ENCODE measurements around the gene GALNT17.

The GALNT17 gene

GRCh38 chr7:71339924-71340323, 208.0 kb downstream of the GALNT17 start:
- H3K9me3 Mint-ChIP-seq: peaks cover 30% of the 10 kb centered on the region
- H3K36me3 Mint-ChIP-seq: no peaks in the 10 kb centered on the region
- DNase-seq: no peak
- CTCF ChIA-PET: no interaction called here
- no peaks in the 10 kb centered on the region for H3K4me1 Mint-ChIP-seq
- no peaks in the 10 kb centered on the region for H3K27me3 Mint-ChIP-seq
- no peak overlapping the region for H3K27ac Mint-ChIP-seq
- no peak overlapping the region for H3K4me3 Mint-ChIP-seq

- H3K4me1 Mint-ChIP-seq: no peaks in the 10 kb centered on the region
- H3K4me3 Mint-ChIP-seq: no peak overlapping the region
- H3K27me3 Mint-ChIP-seq: no peaks in the 10 kb centered on the region
- CTCF ChIA-PET: no interaction called here
- no peak for DNase-seq
- peaks cover 31% of the 10 kb centered on the region for H3K9me3 Mint-ChIP-seq
- H3K36me3 Mint-ChIP-seq: no peaks in the 10 kb centered on the region
- H3K27ac Mint-ChIP-seq: no peak overlapping the region
Observed at GRCh38 chr7:71342202-71342601, 210.3 kb downstream of the GALNT17 start.

- no peak for DNase-seq
- Mint-ChIP-seq H3K36me3 (no peaks in the 10 kb centered on the region), H3K9me3 (peaks cover 29% of the 10 kb centered on the region), H3K4me1 (no peaks in the 10 kb centered on the region), H3K27me3 (no peaks in the 10 kb centered on the region), H3K4me3 (no peak overlapping the region), H3K27ac (no peak overlapping the region)
- CTCF ChIA-PET: no interaction called here
Observed at GRCh38 chr7:71343039-71343438, 211.1 kb downstream of the GALNT17 start.

- H3K36me3 Mint-ChIP-seq: no peaks in the 10 kb centered on the region
- H3K4me1 Mint-ChIP-seq: no peaks in the 10 kb centered on the region
- H3K9me3 Mint-ChIP-seq: peaks cover 30% of the 10 kb centered on the region
- H3K27ac Mint-ChIP-seq: no peak overlapping the region
- CTCF ChIA-PET: no interaction called here
- H3K27me3 Mint-ChIP-seq: no peaks in the 10 kb centered on the region
- no peak overlapping the region for H3K4me3 Mint-ChIP-seq
- no peak for DNase-seq
Observed at GRCh38 chr7:71343892-71344291, 211.9 kb downstream of the GALNT17 start.

- no peak overlapping the region for H3K27ac Mint-ChIP-seq
Observed at GRCh38 chr7:71345117-71345884, 213.4 kb downstream of the GALNT17 start.

GRCh38 chr7:71348821-71349681, 217.1 kb downstream of the GALNT17 start:
- H3K9me3 Mint-ChIP-seq: peaks cover 31% of the 10 kb centered on the region
- no peaks in the 10 kb centered on the region for H3K36me3 Mint-ChIP-seq
- H3K4me1 Mint-ChIP-seq: no peaks in the 10 kb centered on the region
- H3K27me3 Mint-ChIP-seq: no peaks in the 10 kb centered on the region
- no peak overlapping the region for H3K4me3 Mint-ChIP-seq
- DNase-seq: no peak
- CTCF ChIA-PET: no interaction called here
- H3K27ac Mint-ChIP-seq: no peak overlapping the region

More at GRCh38 chr7:71345117-71345884, 213.4 kb downstream of the GALNT17 start:
- H3K27me3 Mint-ChIP-seq: no peaks in the 10 kb centered on the region
- no peaks in the 10 kb centered on the region for H3K36me3 Mint-ChIP-seq
- CTCF ChIA-PET: no interaction called here
- DNase-seq: no peak
- H3K4me3 Mint-ChIP-seq: no peak overlapping the region
- H3K4me1 Mint-ChIP-seq: no peaks in the 10 kb centered on the region
- peaks cover 25% of the 10 kb centered on the region for H3K9me3 Mint-ChIP-seq

GRCh38 chr7:71349682-71350481, 217.9 kb downstream of the GALNT17 start:
- H3K9me3 Mint-ChIP-seq: peaks cover 26% of the 10 kb centered on the region
- H3K4me1 Mint-ChIP-seq: no peaks in the 10 kb centered on the region
- CTCF ChIA-PET: no interaction called here
- H3K4me3 Mint-ChIP-seq: no peak overlapping the region
- no peak for DNase-seq
- no peaks in the 10 kb centered on the region for H3K36me3 Mint-ChIP-seq
- no peak overlapping the region for H3K27ac Mint-ChIP-seq
- H3K27me3 Mint-ChIP-seq: no peaks in the 10 kb centered on the region

- no peaks in the 10 kb centered on the region for H3K36me3 Mint-ChIP-seq
- peaks cover 20% of the 10 kb centered on the region for H3K9me3 Mint-ChIP-seq
- no peak overlapping the region for H3K4me3 Mint-ChIP-seq
- no peaks in the 10 kb centered on the region for H3K4me1 Mint-ChIP-seq
- no peaks in the 10 kb centered on the region for H3K27me3 Mint-ChIP-seq
- H3K27ac Mint-ChIP-seq: no peak overlapping the region
- CTCF ChIA-PET: no interaction called here
- DNase-seq: no peak
Observed at GRCh38 chr7:71350680-71351079, 218.7 kb downstream of the GALNT17 start.

GRCh38 chr7:71354716-71355115, 222.8 kb downstream of the GALNT17 start:
- Mint-ChIP-seq H3K36me3 (no peaks in the 10 kb centered on the region), H3K4me3 (no peak overlapping the region), H3K27ac (no peak overlapping the region), H3K9me3 (peaks cover 35% of the 10 kb centered on the region), H3K4me1 (no peaks in the 10 kb centered on the region), H3K27me3 (no peaks in the 10 kb centered on the region)
- no peak for DNase-seq
- CTCF ChIA-PET: no interaction called here

GRCh38 chr7:71361451-71362032, 229.6 kb downstream of the GALNT17 start:
- Mint-ChIP-seq H3K4me3 (no peak overlapping the region), H3K36me3 (no peaks in the 10 kb centered on the region), H3K9me3 (peaks cover 47% of the 10 kb centered on the region), H3K4me1 (no peaks in the 10 kb centered on the region), H3K27ac (no peak overlapping the region), H3K27me3 (no peaks in the 10 kb centered on the region)
- DNase-seq: no peak
- CTCF ChIA-PET: interaction anchor here (0.9 kb wide), 1 partner anchor 13 kb away, joined by 3 read pairs; no protein-coding TSS in a partner anchor

- H3K4me3 Mint-ChIP-seq: no peak overlapping the region
- peaks cover 45% of the 10 kb centered on the region for H3K9me3 Mint-ChIP-seq
- H3K27me3 Mint-ChIP-seq: no peaks in the 10 kb centered on the region
- DNase-seq: no peak
- H3K4me1 Mint-ChIP-seq: no peaks in the 10 kb centered on the region
- no peaks in the 10 kb centered on the region for H3K36me3 Mint-ChIP-seq
- H3K27ac Mint-ChIP-seq: no peak overlapping the region
- CTCF ChIA-PET: no interaction called here
Observed at GRCh38 chr7:71362240-71362639, 230.3 kb downstream of the GALNT17 start.

- Mint-ChIP-seq H3K9me3 (peaks cover 45% of the 10 kb centered on the region), H3K4me1 (no peaks in the 10 kb centered on the region), H3K4me3 (no peak overlapping the region), H3K27ac (no peak overlapping the region), H3K36me3 (no peaks in the 10 kb centered on the region), H3K27me3 (no peaks in the 10 kb centered on the region)
- CTCF ChIA-PET: no interaction called here
- DNase-seq: no peak
Observed at GRCh38 chr7:71363223-71363622, 231.3 kb downstream of the GALNT17 start.

GRCh38 chr7:71363627-71364026, 231.7 kb downstream of the GALNT17 start:
- no peaks in the 10 kb centered on the region for H3K4me1 Mint-ChIP-seq
- no peaks in the 10 kb centered on the region for H3K36me3 Mint-ChIP-seq
- peaks cover 45% of the 10 kb centered on the region for H3K9me3 Mint-ChIP-seq

GRCh38 chr7:71364551-71364950, 232.6 kb downstream of the GALNT17 start:
- H3K27ac Mint-ChIP-seq: no peak overlapping the region
- H3K4me1 Mint-ChIP-seq: no peaks in the 10 kb centered on the region
- CTCF ChIA-PET: no interaction called here
- DNase-seq: no peak
- no peaks in the 10 kb centered on the region for H3K36me3 Mint-ChIP-seq
- peaks cover 40% of the 10 kb centered on the region for H3K9me3 Mint-ChIP-seq
- H3K27me3 Mint-ChIP-seq: no peaks in the 10 kb centered on the region
- H3K4me3 Mint-ChIP-seq: no peak overlapping the region

More at GRCh38 chr7:71363627-71364026, 231.7 kb downstream of the GALNT17 start:
- no peak overlapping the region for H3K27ac Mint-ChIP-seq
- no peak for DNase-seq
- H3K27me3 Mint-ChIP-seq: no peaks in the 10 kb centered on the region
- no peak overlapping the region for H3K4me3 Mint-ChIP-seq
- CTCF ChIA-PET: no interaction called here

Measured in activated naive CD4-positive, alpha-beta T cell treated with anti-CD3 and anti-CD28 coated beads, Interleukin-2, amount 10 ng/mL, durations not matched to agents 7 days and 5 days (primary cell).